Measurements from ENCODE around the gene LHPP.

DNA sequence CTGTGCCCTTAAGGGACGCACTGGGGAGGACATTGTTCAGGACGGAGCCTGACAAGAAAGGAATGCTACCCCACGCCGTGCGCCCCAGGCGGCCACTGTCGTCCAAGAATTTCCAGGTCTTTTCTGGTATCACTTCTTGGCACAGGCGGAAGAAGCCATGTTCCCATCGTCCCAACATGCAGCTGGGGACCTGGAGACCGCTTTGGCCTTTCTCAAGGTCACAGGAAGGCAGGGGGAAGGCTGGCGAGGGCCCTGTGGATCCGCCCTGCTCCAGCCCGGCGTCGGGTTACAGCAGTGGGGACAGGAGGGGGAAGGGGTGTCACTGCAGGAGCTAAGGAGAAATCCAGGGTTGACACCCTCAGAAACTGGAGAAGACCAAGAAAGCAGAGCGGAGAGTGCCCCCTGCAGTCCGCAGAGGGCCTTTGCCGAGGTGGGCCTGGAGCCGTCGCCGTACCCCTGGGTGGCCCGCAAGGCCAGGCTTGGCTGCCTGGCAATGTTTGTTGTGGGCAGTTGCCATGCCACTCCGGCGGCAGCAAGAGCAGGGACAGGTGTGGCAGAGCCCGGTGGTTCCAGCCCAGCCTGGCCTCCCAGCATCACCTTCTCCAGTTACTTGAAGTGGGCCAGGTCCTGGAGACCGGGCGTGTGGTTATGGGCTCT lies 104.1 kb downstream of the LHPP start:
- TF ChIP-seq POLR2A (IDR thresholded peaks at IDR 0.05) (no peak), POLR2AphosphoS5 (IDR thresholded peaks at IDR 0.05) (no peak), EP300 (IDR thresholded peaks at IDR 0.05) (no peak)
- TF ChIP-seq, protein P1, sequence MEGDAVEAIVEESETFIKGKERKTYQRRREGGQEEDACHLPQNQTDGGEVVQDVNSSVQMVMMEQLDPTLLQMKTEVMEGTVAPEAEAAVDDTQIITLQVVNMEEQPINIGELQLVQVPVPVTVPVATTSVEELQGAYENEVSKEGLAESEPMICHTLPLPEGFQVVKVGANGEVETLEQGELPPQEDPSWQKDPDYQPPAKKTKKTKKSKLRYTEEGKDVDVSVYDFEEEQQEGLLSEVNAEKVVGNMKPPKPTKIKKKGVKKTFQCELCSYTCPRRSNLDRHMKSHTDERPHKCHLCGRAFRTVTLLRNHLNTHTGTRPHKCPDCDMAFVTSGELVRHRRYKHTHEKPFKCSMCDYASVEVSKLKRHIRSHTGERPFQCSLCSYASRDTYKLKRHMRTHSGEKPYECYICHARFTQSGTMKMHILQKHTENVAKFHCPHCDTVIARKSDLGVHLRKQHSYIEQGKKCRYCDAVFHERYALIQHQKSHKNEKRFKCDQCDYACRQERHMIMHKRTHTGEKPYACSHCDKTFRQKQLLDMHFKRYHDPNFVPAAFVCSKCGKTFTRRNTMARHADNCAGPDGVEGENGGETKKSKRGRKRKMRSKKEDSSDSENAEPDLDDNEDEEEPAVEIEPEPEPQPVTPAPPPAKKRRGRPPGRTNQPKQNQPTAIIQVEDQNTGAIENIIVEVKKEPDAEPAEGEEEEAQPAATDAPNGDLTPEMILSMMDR (IDR thresholded peaks at IDR 0.05): peak in 3 of 7 experiments; percentile 4 to 21 (median 18)
